H1 (cell line): ENCODE results near the gene HS3ST5. TPM values are rescaled to one million over a fixed set of nuclear protein-coding genes. Genes with fewer than 3 reads are reported as not detected.

Experiments used
- CTCF ChIA-PET: fragments of 300-600 bp; sonication (Branson Sonifier 250); formaldehyde crosslinking; loops from one replicate; lab custom pipeline; 2021; ENCODE audit not compliant: partially characterized antibody; lab: Charles Lee
- POLR2A ChIA-PET: fragments of 300-600 bp; sonication (Branson Sonifier 250); formaldehyde crosslinking; loops from one replicate; lab custom pipeline; 2021; ENCODE audit warnings: inconsistent platforms; ENCODE audit not compliant: partially characterized antibody; lab: Charles Lee
- DNase-seq, 2 experiments: peaks; one replicate each; pipeline versions ENCODE4 v3.0.0 to v3.0.0-alpha.2; 2010 to 2022; ENCODE audit warnings: low spot score in 2 of 2, low read depth in 1 of 2, mixed read lengths in 1 of 2
- FAIRE-seq: peaks from 2 replicates; lab custom pipeline; 2011; peaks lifted over from hg19 to GRCh38; lab: Jason Lieb, UNC
- H2AFZ ChIP-seq: 2 replicates; pipeline ENCODE4 v1.8.1; 2012; ENCODE audit warnings: low read length, inconsistent platforms
- H2AK5ac ChIP-seq: 2 replicates; pipeline ENCODE4 v1.6.1; 2013; ENCODE audit warnings: low read depth, low read length
- H2BK120ac ChIP-seq: replicated peaks from 2 replicates; pipeline ENCODE3; 2013; ENCODE audit warnings: low read depth, low read length, inconsistent platforms
- H2BK12ac ChIP-seq: 2 replicates; pipeline ENCODE4 v1.6.1; 2013; ENCODE audit warnings: low read depth, low read length
- H2BK15ac ChIP-seq: 2 replicates; pipeline ENCODE4 v1.6.1; 2013; ENCODE audit warnings: low read length
- H2BK20ac ChIP-seq: 2 replicates; pipeline ENCODE4 v1.6.1; 2013; ENCODE audit warnings: low read length
- H2BK5ac ChIP-seq: 2 replicates; pipeline ENCODE4 v1.6.1; 2013; ENCODE audit warnings: low read depth, low read length
- H3K14ac ChIP-seq: 2 replicates; pipeline ENCODE4 v1.6.1; 2013; ENCODE audit warnings: inconsistent platforms; ENCODE audit not compliant: insufficient read length
- H3K18ac ChIP-seq: 2 replicates; pipeline ENCODE4 v1.6.1; 2013; ENCODE audit warnings: low read length; ENCODE audit errors: extremely low read depth
- H3K23ac ChIP-seq: 2 replicates; pipeline ENCODE4 v1.6.1; 2013; ENCODE audit warnings: inconsistent platforms; ENCODE audit not compliant: insufficient read length
- H3K23me2 ChIP-seq: 2 replicates; pipeline ENCODE4 v1.6.1; 2013; ENCODE audit warnings: low read depth, low read length
- H3K27ac ChIP-seq: 2 replicates; pipeline ENCODE4 v1.6.1; 2011; ENCODE audit warnings: low read depth, low read length, inconsistent platforms
- H3K27me3 ChIP-seq, 4 experiments: replicated peaks in 1 of 4; 1 replicate in 1 of 4; 2 replicates in 3 of 4; pipeline versions ENCODE4 v1.6.1 to v1.8.1; 2011 to 2013; ENCODE audit warnings: low read length in 3 of 4, mild to moderate bottlenecking in 3 of 4, inconsistent platforms in 2 of 4, mixed read lengths in 2 of 4, moderate library complexity in 1 of 4; ENCODE audit not compliant: control insufficient read depth in 3 of 4, insufficient read depth in 3 of 4; ENCODE audit errors: extremely low read depth in 1 of 4
- H3K36me3 ChIP-seq, 4 experiments: 2 replicates each; pipeline versions ENCODE4 v1.6.1 to v1.8.1; 2011 to 2013; ENCODE audit warnings: mild to moderate bottlenecking in 4 of 4, low read length in 3 of 4, moderate library complexity in 2 of 4, control low read depth in 1 of 4, inconsistent platforms in 1 of 4; ENCODE audit not compliant: insufficient read depth in 4 of 4, control insufficient read depth in 2 of 4
- H3K4ac ChIP-seq: replicated peaks from 2 replicates; pipeline ENCODE3; 2013; ENCODE audit warnings: low read length, low read depth, mixed read lengths, inconsistent platforms; ENCODE audit not compliant: insufficient read length
- H3K4me1 ChIP-seq, 4 experiments: replicated peaks in 1 of 4; 1 replicate in 1 of 4; 2 replicates in 3 of 4; pipeline versions ENCODE4 v1.6.1 to v1.8.1; 2011 to 2013; ENCODE audit warnings: low read length in 3 of 4, inconsistent platforms in 2 of 4, mixed read lengths in 1 of 4; ENCODE audit not compliant: insufficient read depth in 4 of 4, control insufficient read depth in 3 of 4
- H3K4me2 ChIP-seq, 2 experiments: 2 replicates each; pipeline versions ENCODE4 v1.6.1 to v1.8.1; 2011 to 2013; ENCODE audit warnings: low read depth in 2 of 2, low read length in 2 of 2, control low read depth in 1 of 2, inconsistent platforms in 1 of 2, mild to moderate bottlenecking in 1 of 2; ENCODE audit not compliant: insufficient read depth in 1 of 2
- H3K4me3 ChIP-seq, 4 experiments: fragments of 200-600, 300-600 bp in 1 of 4; sonication (generic), shearing (Covaris generic), sonication (Bioruptor Twin) in 1 of 4; 2 replicates each; pipeline versions ENCODE4 v1.5.1 to v1.8.1; 2011 to 2016; ENCODE audit warnings: low read length in 4 of 4, low read depth in 3 of 4, control low read depth in 2 of 4, inconsistent platforms in 2 of 4, mild to moderate bottlenecking in 2 of 4, mixed read lengths in 1 of 4, moderate library complexity in 1 of 4; ENCODE audit not compliant: insufficient read depth in 2 of 4; ENCODE audit errors: extremely low read depth in 1 of 4
- H3K56ac ChIP-seq: replicated peaks from 2 replicates; pipeline ENCODE3; 2013; ENCODE audit warnings: low read depth, mild to moderate bottlenecking, mixed read lengths, low read length, inconsistent platforms; ENCODE audit not compliant: insufficient read length
- H3K79me1 ChIP-seq: 2 replicates; pipeline ENCODE4 v1.6.1; 2013; ENCODE audit warnings: low read depth, low read length, control low read depth
- H3K79me2 ChIP-seq, 2 experiments: 2 replicates each; pipeline versions ENCODE4 v1.6.1 to v1.8.1; 2012 to 2013; ENCODE audit warnings: low read length in 2 of 2, mild to moderate bottlenecking in 2 of 2, inconsistent platforms in 1 of 2; ENCODE audit not compliant: insufficient read depth in 2 of 2, control insufficient read depth in 1 of 2
- H3K9ac ChIP-seq, 4 experiments: replicated peaks in 1 of 4; 1 replicate in 1 of 4; 2 replicates in 3 of 4; pipeline versions ENCODE4 v1.6.1 to v1.8.1; 2011 to 2013; ENCODE audit warnings: low read depth in 3 of 4, low read length in 3 of 4, control low read depth in 2 of 4, mild to moderate bottlenecking in 2 of 4, moderate library complexity in 2 of 4, inconsistent platforms in 1 of 4; ENCODE audit errors: extremely low read depth in 1 of 4
- H3K9me3 ChIP-seq, 2 experiments: 2 replicates each; pipeline versions ENCODE4 v1.6.1 to v1.8.1; 2012 to 2013; ENCODE audit warnings: mild to moderate bottlenecking in 2 of 2, moderate library complexity in 2 of 2, control low read depth in 1 of 2, inconsistent platforms in 1 of 2, low read depth in 1 of 2, low read length in 1 of 2, mixed read lengths in 1 of 2; ENCODE audit not compliant: insufficient read depth in 2 of 2
- H4K20me1 ChIP-seq, 2 experiments: replicated peaks in 1 of 2; 2 replicates each; pipeline versions ENCODE3 to v1.8.1; 2011 to 2013; ENCODE audit warnings: inconsistent platforms in 2 of 2, low read length in 2 of 2, mild to moderate bottlenecking in 1 of 2; ENCODE audit not compliant: insufficient read depth in 2 of 2, control insufficient read depth in 1 of 2
- H4K5ac ChIP-seq: 2 replicates; pipeline ENCODE4 v1.6.1; 2013; ENCODE audit warnings: low read length, low read depth, mixed read lengths, inconsistent platforms; ENCODE audit not compliant: insufficient read length
- H4K8ac ChIP-seq: 2 replicates; pipeline ENCODE4 v1.8.0; 2013; ENCODE audit warnings: mild to moderate bottlenecking, moderate library complexity, low read length, inconsistent platforms; ENCODE audit not compliant: insufficient read depth; ENCODE audit errors: extremely low read depth
- H4K91ac ChIP-seq: replicated peaks from 2 replicates; pipeline ENCODE3; 2013; ENCODE audit warnings: low read length, mixed read lengths, inconsistent platforms; ENCODE audit not compliant: insufficient read length
- CHD1 ChIP-seq: IDR thresholded peaks from 2 replicates; pipeline ENCODE4 v1.6.1; 2012; ENCODE audit warnings: low read depth, low read length, improper control_type of control experiment
- JUND ChIP-seq: IDR thresholded peaks from 2 replicates; pipeline ENCODE4 v1.6.1; 2011; ENCODE audit warnings: mild to moderate bottlenecking, improper control_type of control experiment, low read length
- KDM5A ChIP-seq: fragments of 200-600 bp; IDR thresholded peaks from 2 replicates; pipeline ENCODE4 v1.7.1; 2012; ENCODE audit warnings: mild to moderate bottlenecking, low read length, inconsistent platforms, mixed read lengths
- MAFK ChIP-seq: IDR thresholded peaks from 2 replicates; pipeline ENCODE4 v1.6.1; 2012; ENCODE audit warnings: low read depth, mild to moderate bottlenecking, improper control_type of control experiment, low read length
- PHF8 ChIP-seq: fragments of 200-600 bp; sonication (generic); conservative IDR thresholded peaks from 2 replicates; pipeline ENCODE4 v1.7.1; 2012; ENCODE audit warnings: low read depth, mild to moderate bottlenecking, inconsistent platforms, low read length, moderate library complexity
- POLR2A ChIP-seq, 2 experiments: IDR thresholded peaks; 1 replicate in 1 of 2; 2 replicates in 1 of 2; pipeline ENCODE4 v1.6.1; 2011; ENCODE audit warnings: low read depth in 2 of 2, low read length in 2 of 2, mild to moderate bottlenecking in 2 of 2; ENCODE audit errors: control extremely low read depth in 1 of 2
- TEAD4 ChIP-seq: IDR thresholded peaks from 2 replicates; pipeline ENCODE4 v1.6.1; 2012; ENCODE audit warnings: low read depth, low read length, inconsistent platforms, mixed read lengths
- WGBS, 2 experiments: shearing (Covaris generic) in 1 of 2; methylation state at CpG; one replicate each; pipeline versions ENCODE4 v1.1.6 to v1.1.7; 2013 to 2015; ENCODE audit warnings: low lambda C conversion rate in 2 of 2, mixed read lengths in 2 of 2, inconsistent platforms in 1 of 2, low coverage in 1 of 2, missing lambda C conversion rate in 1 of 2; ENCODE audit not compliant: insufficient replicate concordance in 2 of 2, insufficient coverage in 1 of 2, insufficient read length in 1 of 2; ENCODE audit errors: extremely low coverage in 1 of 2, missing lambda C conversion rate in 1 of 2; 5-methylcytosine and 5-hydroxymethylcytosine counted together
- polyA plus RNA-seq, 7 experiments: library from polyadenylated mRNA; depleted of rRNA in 3 of 7; stranded (reverse) in 5 of 7; unstranded in 2 of 7; fragments of >200 nt in 5 of 7; fragments of 200-250 nt in 2 of 7; gene quantifications; 1 replicate in 5 of 7; 2 replicates in 1 of 7; 4 replicates in 1 of 7; pipeline versions ENCODE4 v1.2.1 to v1.2.3, GENCODE V29; 2011 to 2013; ENCODE audit warnings: missing spikeins in 2 of 7, mixed read lengths in 2 of 7
- total RNA-seq: library from RNA; stranded (reverse); fragmentation: NEBNext Ultra II Directional; extraction: Animal tissue kit (Norgen Biotek cat#: 25700); gene quantifications from 2 replicates; pipeline ENCODE4 v1.2.1, GENCODE V29; 2021

The HS3ST5 gene
- total and polyA plus RNA-seq, 2 of the 8 experiments (the other 6 are each of a cell fraction or from before 2014, with no cell fraction given): 1.2 to 9.9 TPM

- Histone ChIP-seq H2AK5ac (no peak overlapping the region), H2BK12ac (no peak overlapping the region), H3K4ac (no peak overlapping the region), H3K4me1 (no peaks in the 10 kb centered on the region), H3K9ac (no peak overlapping the region), H3K36me3 (no peaks in the 10 kb centered on the region), H4K5ac (no peak overlapping the region), H3K14ac (no peak overlapping the region), H3K9me3 (no peaks in the 10 kb centered on the region), H3K27ac (no peak overlapping the region), H3K4me2 (no peak overlapping the region), H2BK120ac (no peak overlapping the region), H3K27me3 (no peaks in the 10 kb centered on the region), H3K18ac (no peak overlapping the region), H4K20me1 (no peaks in the 10 kb centered on the region), H3K79me1 (no peaks in the 10 kb centered on the region), H2BK5ac (no peak overlapping the region), H4K8ac (no peak overlapping the region), H3K79me2 (no peaks in the 10 kb centered on the region), H3K4me3 (no peak overlapping the region), H4K91ac (no peak overlapping the region), H2BK20ac (no peak overlapping the region), H3K56ac (no peak overlapping the region), H3K23ac (no peak overlapping the region), H2AFZ (no peak overlapping the region), H2BK15ac (no peak overlapping the region), H3K23me2 (no peaks in the 10 kb centered on the region)
- TF ChIP-seq PHF8 (no peak), POLR2A (IDR thresholded peaks at IDR 0.05; ENCODE audit: control extremely low read depth in 1 of 2, low read depth in 2 of 2, low read length in 2 of 2) (no peak), JUND (no peak), CHD1 (no peak), TEAD4 (no peak), KDM5A (no peak), MAFK (no peak)
- no peak for FAIRE-seq
- ChIA-PET POLR2A (no interaction called here), CTCF (interaction anchor here (0.6 to 1.2 kb wide), 2 partner anchors 30 to 250 kb away, joined by 3 to 5 read pairs; no protein-coding TSS in a partner anchor)
- WGBS, 2 experiments: 95% methylated on average over 5 of the region's 6 CpGs; no CpG with 5 or more reads in 1 of the 2 experiments
- DNase-seq: no peak
Measured at GRCh38 chr6:114024746-114025145, 318.1 kb downstream of the HS3ST5 start.
